MM.1S (cell line): ENCODE data around the gene SDC3.

ENCODE experiments used
- DNase-seq: peaks from one replicate; pipeline ENCODE4 v3.0.0-alpha.2; 2015
- H2AFZ ChIP-seq: fragments of 300-600 bp; sonication (generic); 2 replicates; pipeline ENCODE4 v1.6.0; 2016; ENCODE audit warnings: antibody characterized with exemption, low read length
- H3F3A ChIP-seq: fragments of 300-600 bp; sonication (generic); 2 replicates; pipeline ENCODE4 v1.6.1; 2016; ENCODE audit warnings: mild to moderate bottlenecking, antibody characterized with exemption, low read length, moderate library complexity, mixed read lengths; ENCODE audit not compliant: insufficient read depth
- H3K27ac ChIP-seq: fragments of 300-600 bp; sonication (generic); 2 replicates; pipeline ENCODE4 v1.5.1; 2016; ENCODE audit warnings: mild to moderate bottlenecking, low read length
- H3K27me3 ChIP-seq: fragments of 300-600 bp; sonication (generic); replicated peaks from 2 replicates; pipeline ENCODE4 v1.6.0; 2016; ENCODE audit warnings: low read length; ENCODE audit not compliant: insufficient read depth
- H3K36me3 ChIP-seq: fragments of 300-600 bp; sonication (generic); replicated peaks from 2 replicates; pipeline ENCODE4 v1.6.1; 2016; ENCODE audit warnings: mild to moderate bottlenecking, low read length, mixed read lengths; ENCODE audit not compliant: insufficient read depth
- H3K4me1 ChIP-seq: fragments of 300-600 bp; sonication (generic); 2 replicates; pipeline ENCODE4 v1.6.1; 2016; ENCODE audit warnings: low read length, mixed read lengths
- H3K4me2 ChIP-seq: fragments of 300-600 bp; sonication (generic); 2 replicates; pipeline ENCODE4 v1.6.0; 2016; ENCODE audit warnings: low read depth, low read length
- H3K4me3 ChIP-seq: fragments of 300-600 bp; sonication (generic); 2 replicates; pipeline ENCODE4 v1.5.1; 2016; ENCODE audit warnings: low read length, mixed read lengths
- H3K79me2 ChIP-seq: fragments of 300-600 bp; sonication (generic); 2 replicates; pipeline ENCODE4 v1.6.1; 2016; ENCODE audit warnings: mixed run types, low read length, mixed read lengths
- H3K9ac ChIP-seq: fragments of 300-600 bp; sonication (generic); 2 replicates; pipeline ENCODE4 v1.6.1; 2016; ENCODE audit warnings: low read length, mixed read lengths
- H3K9me2 ChIP-seq: fragments of 300-600 bp; sonication (generic); replicated peaks from 2 replicates; pipeline ENCODE4 v1.6.1; 2016; ENCODE audit warnings: mild to moderate bottlenecking, low read length, mixed read lengths; ENCODE audit not compliant: insufficient read depth
- H3K9me3 ChIP-seq: fragments of 300-600 bp; sonication (generic); replicated peaks from 2 replicates; pipeline ENCODE4 v1.6.1; 2016; ENCODE audit warnings: mild to moderate bottlenecking, low read length, mixed read lengths; ENCODE audit not compliant: insufficient read depth
- H4K20me1 ChIP-seq: fragments of 300-600 bp; sonication (generic); 2 replicates; pipeline ENCODE4 v1.6.1; 2016; ENCODE audit warnings: mild to moderate bottlenecking, low read length, moderate library complexity, mixed read lengths; ENCODE audit not compliant: insufficient read depth
- EZH2 ChIP-seq: fragments of 300-600 bp; sonication (generic); optimal IDR thresholded peaks from 2 replicates; pipeline ENCODE3; 2017; ENCODE audit warnings: low read depth, mild to moderate bottlenecking, antibody characterized with exemption, low read length, mixed read lengths
- EZH2phosphoT487 ChIP-seq: fragments of 300-600 bp; sonication (generic); IDR thresholded peaks from 2 replicates; pipeline ENCODE4 v1.6.1; 2018; ENCODE audit warnings: antibody characterized with exemption, low read length
- TF ChIP-seq, protein P1 (sequence below): fragments of 300-600 bp; sonication (generic); IDR thresholded peaks from 2 replicates; pipeline ENCODE4 v1.5.1; 2016; ENCODE audit warnings: antibody characterized with exemption, low read length, mixed read lengths

The SDC3 gene

GRCh38 chr1:30856260-30856790 is 52.2 kb downstream of the SDC3 start:
- TF ChIP-seq, protein P1, sequence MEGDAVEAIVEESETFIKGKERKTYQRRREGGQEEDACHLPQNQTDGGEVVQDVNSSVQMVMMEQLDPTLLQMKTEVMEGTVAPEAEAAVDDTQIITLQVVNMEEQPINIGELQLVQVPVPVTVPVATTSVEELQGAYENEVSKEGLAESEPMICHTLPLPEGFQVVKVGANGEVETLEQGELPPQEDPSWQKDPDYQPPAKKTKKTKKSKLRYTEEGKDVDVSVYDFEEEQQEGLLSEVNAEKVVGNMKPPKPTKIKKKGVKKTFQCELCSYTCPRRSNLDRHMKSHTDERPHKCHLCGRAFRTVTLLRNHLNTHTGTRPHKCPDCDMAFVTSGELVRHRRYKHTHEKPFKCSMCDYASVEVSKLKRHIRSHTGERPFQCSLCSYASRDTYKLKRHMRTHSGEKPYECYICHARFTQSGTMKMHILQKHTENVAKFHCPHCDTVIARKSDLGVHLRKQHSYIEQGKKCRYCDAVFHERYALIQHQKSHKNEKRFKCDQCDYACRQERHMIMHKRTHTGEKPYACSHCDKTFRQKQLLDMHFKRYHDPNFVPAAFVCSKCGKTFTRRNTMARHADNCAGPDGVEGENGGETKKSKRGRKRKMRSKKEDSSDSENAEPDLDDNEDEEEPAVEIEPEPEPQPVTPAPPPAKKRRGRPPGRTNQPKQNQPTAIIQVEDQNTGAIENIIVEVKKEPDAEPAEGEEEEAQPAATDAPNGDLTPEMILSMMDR: no peak
- TF ChIP-seq EZH2phosphoT487: no peak
- TF ChIP-seq EZH2: no peak
- Histone ChIP-seq H3K9me2 (no peaks in the 10 kb centered on the region), H3K9ac (no peak overlapping the region), H2AFZ (no peak overlapping the region), H3K27me3 (peaks cover 40% of the 10 kb centered on the region), H3K27ac (no peak overlapping the region), H4K20me1 (no peaks in the 10 kb centered on the region), H3K4me1 (no peaks in the 10 kb centered on the region), H3K4me2 (no peak overlapping the region), H3F3A (no peaks in the 10 kb centered on the region), H3K9me3 (no peaks in the 10 kb centered on the region), H3K36me3 (no peaks in the 10 kb centered on the region), H3K79me2 (no peaks in the 10 kb centered on the region), H3K4me3 (no peak overlapping the region)
- no peak for DNase-seq

- H2AFZ ChIP-seq: no peak overlapping the region
- no peak overlapping the region for H3K4me3 ChIP-seq
- H3K79me2 ChIP-seq: no peaks in the 10 kb centered on the region
- H3K4me1 ChIP-seq: no peaks in the 10 kb centered on the region
- no peaks in the 10 kb centered on the region for H4K20me1 ChIP-seq
- peaks cover 40% of the 10 kb centered on the region for H3K27me3 ChIP-seq
- H3F3A ChIP-seq: no peaks in the 10 kb centered on the region
- TF ChIP-seq, protein P1: no peak
- TF ChIP-seq EZH2: no peak
- no peak for TF ChIP-seq EZH2phosphoT487
- no peaks in the 10 kb centered on the region for H3K9me2 ChIP-seq
- H3K36me3 ChIP-seq: no peaks in the 10 kb centered on the region
- H3K9ac ChIP-seq: no peak overlapping the region
- H3K9me3 ChIP-seq: no peaks in the 10 kb centered on the region
- H3K27ac ChIP-seq: no peak overlapping the region
- no peak for DNase-seq
- no peak overlapping the region for H3K4me2 ChIP-seq
These were observed 52.8 kb downstream of the SDC3 start for GRCh38 chr1:30855686-30856259.

DNA sequence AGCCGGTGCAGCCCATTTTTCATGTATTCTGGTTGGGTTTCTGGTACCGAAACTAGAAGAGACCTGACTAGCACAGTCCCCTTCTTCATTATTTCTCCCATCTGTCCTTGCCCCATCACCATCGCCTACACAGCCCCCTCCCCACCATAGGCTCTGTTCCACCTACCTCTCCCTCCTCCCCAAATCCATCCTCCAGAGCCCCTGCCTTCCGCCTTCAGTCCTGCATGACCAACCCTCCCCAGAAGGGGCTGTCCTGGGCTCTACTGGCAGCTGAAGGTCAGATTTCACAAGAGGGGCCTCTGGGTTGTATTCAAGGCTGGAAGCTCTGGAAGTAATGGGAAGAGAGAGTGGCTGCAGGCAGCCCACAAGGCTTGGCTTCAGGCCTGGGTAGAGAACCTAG is 55.2 kb downstream of the SDC3 start:
- H3K4me1 ChIP-seq: no peaks in the 10 kb centered on the region
- no peak overlapping the region for H3K27ac ChIP-seq
- H4K20me1 ChIP-seq: no peaks in the 10 kb centered on the region
- DNase-seq: no peak
- no peak for TF ChIP-seq EZH2phosphoT487
- TF ChIP-seq EZH2: no peak
- TF ChIP-seq, protein P1: no peak
- no peak overlapping the region for H3K9ac ChIP-seq
- peaks cover 59% of the 10 kb centered on the region for H3K27me3 ChIP-seq
- no peaks in the 10 kb centered on the region for H3K36me3 ChIP-seq
- H3K9me2 ChIP-seq: no peaks in the 10 kb centered on the region
- peak overlapping the region; percentile 61; the same call in 1 of the 2 replicates for H2AFZ ChIP-seq
- H3K9me3 ChIP-seq: no peaks in the 10 kb centered on the region
- H3K4me2 ChIP-seq: no peak overlapping the region
- H3F3A ChIP-seq: no peaks in the 10 kb centered on the region
- no peaks in the 10 kb centered on the region for H3K79me2 ChIP-seq
- no peak overlapping the region for H3K4me3 ChIP-seq
